HepG2 (cell line): Measurements from ENCODE around the gene ANKRD40CL. TPM values are rescaled to one million over a fixed set of nuclear protein-coding genes. Genes with fewer than 3 reads are reported as not detected.

Source experiments
- ARID2 ChIP-seq: sonication (generic); formaldehyde crosslinking; IDR thresholded peaks from 2 replicates; pipeline ENCODE4 v1.8.1; 2022; ENCODE audit warnings: mild to moderate bottlenecking, missing genetic modification reagents, borderline replicate concordance
- ARID4A ChIP-seq: sonication (generic); formaldehyde crosslinking; IDR thresholded peaks from 2 replicates; pipeline ENCODE4 v1.5.0; 2020; ENCODE audit warnings: mild to moderate bottlenecking, missing genetic modification reagents, borderline replicate concordance
- CREM ChIP-seq, 2 experiments: sonication (generic) in 1 of 2; formaldehyde crosslinking in 1 of 2; IDR thresholded peaks; 2 replicates each; pipeline versions ENCODE4 v1.4.0 to v1.6.1; 2016 to 2020; ENCODE audit warnings: antibody characterized with exemption in 1 of 2, mild to moderate bottlenecking in 1 of 2, missing genetic modification reagents in 1 of 2
- E2F1 ChIP-seq: sonication (generic); formaldehyde crosslinking; IDR thresholded peaks from 2 replicates; pipeline ENCODE4 v1.5.0; 2020; ENCODE audit warnings: missing genetic modification reagents
- FOXJ3 ChIP-seq: sonication (generic); formaldehyde crosslinking; IDR thresholded peaks from 2 replicates; pipeline ENCODE4 v1.4.0; 2020; ENCODE audit warnings: missing genetic modification reagents, mild to moderate bottlenecking, borderline replicate concordance
- ISX ChIP-seq: sonication (generic); formaldehyde crosslinking; conservative IDR thresholded peaks from 2 replicates; pipeline ENCODE4 v1.5.0; 2020; ENCODE audit warnings: missing genetic modification reagents
- MEIS2 ChIP-seq: sonication (generic); formaldehyde crosslinking; IDR thresholded peaks from 2 replicates; pipeline ENCODE4 v1.9.0; 2021; ENCODE audit warnings: mild to moderate bottlenecking, missing genetic modification reagents
- MLXIP ChIP-seq: sonication (generic); formaldehyde crosslinking; IDR thresholded peaks from 2 replicates; pipeline ENCODE4 v1.9.0; 2021; ENCODE audit warnings: missing genetic modification reagents, borderline replicate concordance
- NR2F6 ChIP-seq, 2 experiments: IDR thresholded peaks; 2 replicates each; pipeline ENCODE4 v1.6.1; 2016; ENCODE audit warnings: antibody characterized with exemption in 1 of 2, mild to moderate bottlenecking in 1 of 2
- ZFP36L2 ChIP-seq: sonication (generic); formaldehyde crosslinking; IDR thresholded peaks from 2 replicates; pipeline ENCODE4 v1.4.0; 2020; ENCODE audit warnings: missing genetic modification reagents
- ZFP37 ChIP-seq: sonication (generic); formaldehyde crosslinking; IDR thresholded peaks from 2 replicates; pipeline ENCODE4 v1.4.0; 2020; ENCODE audit warnings: missing genetic modification reagents, borderline replicate concordance
- ZMYM2 ChIP-seq: sonication (generic); formaldehyde crosslinking; IDR thresholded peaks from 2 replicates; pipeline ENCODE4 v1.8.0; 2022; ENCODE audit warnings: mild to moderate bottlenecking, missing genetic modification reagents
- ZNF841 ChIP-seq: sonication (generic); formaldehyde crosslinking; IDR thresholded peaks from 2 replicates; pipeline ENCODE4 v1.8.1; 2023; ENCODE audit warnings: missing genetic modification reagents, borderline replicate concordance
- polyA plus RNA-seq, 8 experiments: library from polyadenylated mRNA; depleted of rRNA in 3 of 8; stranded (reverse) in 7 of 8; unstranded in 1 of 8; fragments of >200 nt; fragmentation: Illumina TruSeq in 4 of 8; extraction: Trizol in 4 of 8; gene quantifications; 2 replicates each; pipeline versions ENCODE4 v1.2.1 to v1.2.3, GENCODE V29; 2011 to 2016; ENCODE audit warnings: low read depth in 4 of 8, missing spikeins in 1 of 8, mixed read lengths in 1 of 8; ENCODE audit not compliant: insufficient read depth in 1 of 8
- total RNA-seq, 5 experiments: library from RNA; depleted of rRNA; stranded (reverse); fragments of >200 nt; fragmentation: Illumina TruSeq; extraction: Trizol; gene quantifications; 2 replicates each; pipeline ENCODE4 v1.2.3, GENCODE V29; 2016; ENCODE audit warnings: low read depth in 1 of 5
- TF ChIP-seq, protein P1 (sequence below): sonication (generic); formaldehyde crosslinking; IDR thresholded peaks from 2 replicates; pipeline ENCODE4 v1.5.0; 2020; ENCODE audit warnings: missing genetic modification reagents
- TF ChIP-seq, protein P2 (sequence below): sonication (generic); formaldehyde crosslinking; IDR thresholded peaks from 2 replicates; pipeline ENCODE4 v1.4.0; 2020; ENCODE audit warnings: missing genetic modification reagents

ANKRD40CL gene
- total and polyA plus RNA-seq, 2 of the 13 experiments (the other 11 are each of a cell fraction or from before 2014, with no cell fraction given): 0.03 to 0.11 TPM

DNA sequence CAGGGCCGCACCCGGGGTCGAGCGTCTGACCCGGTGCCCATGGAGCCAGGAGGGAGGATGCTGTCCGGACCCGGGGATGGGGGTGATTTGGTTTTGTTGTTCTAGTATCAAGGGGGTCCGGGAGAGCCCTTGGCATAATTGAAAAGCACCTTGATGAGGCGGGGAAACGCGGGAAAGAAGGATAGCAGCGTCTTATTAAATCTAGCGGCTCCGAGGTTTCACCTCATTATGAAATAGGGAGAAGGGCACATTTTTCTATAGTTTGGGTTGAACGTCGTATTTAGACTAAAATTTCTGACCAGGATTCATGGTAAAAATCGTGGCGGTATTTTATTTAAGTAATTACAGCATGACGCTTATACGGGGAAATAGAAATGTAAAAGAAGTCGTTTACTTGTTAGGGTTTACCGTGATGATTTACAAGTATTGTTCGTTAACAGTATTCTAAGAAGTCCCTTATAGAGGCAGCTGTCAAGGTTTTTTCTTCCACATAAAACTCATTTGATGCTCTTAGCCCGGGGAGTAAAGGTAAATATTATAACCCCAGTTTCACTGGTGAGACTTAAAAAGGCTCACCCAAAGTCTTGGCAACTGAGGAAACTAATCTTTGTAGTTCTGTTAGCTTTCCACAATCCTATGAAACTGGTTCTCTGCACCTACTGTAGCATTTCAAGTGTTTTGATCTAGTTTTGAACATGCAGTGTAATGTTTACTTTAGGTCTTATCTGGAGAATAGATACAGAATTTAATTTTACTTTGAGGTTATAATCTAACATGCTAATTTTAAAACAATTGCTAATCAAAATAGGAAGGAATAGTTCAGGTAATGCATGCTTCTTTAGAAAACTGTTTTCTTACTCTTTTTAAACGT, 47.2 kb downstream of the ANKRD40CL start (continued):
- TF ChIP-seq, protein P1, sequence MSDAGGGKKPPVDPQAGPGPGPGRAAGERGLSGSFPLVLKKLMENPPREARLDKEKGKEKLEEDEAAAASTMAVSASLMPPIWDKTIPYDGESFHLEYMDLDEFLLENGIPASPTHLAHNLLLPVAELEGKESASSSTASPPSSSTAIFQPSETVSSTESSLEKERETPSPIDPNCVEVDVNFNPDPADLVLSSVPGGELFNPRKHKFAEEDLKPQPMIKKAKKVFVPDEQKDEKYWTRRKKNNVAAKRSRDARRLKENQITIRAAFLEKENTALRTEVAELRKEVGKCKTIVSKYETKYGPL (CRISPR knock-in tag): 0 out of 2 replicates have a peak, but pooled peaks have one; percentile 25
- 0 out of 2 replicates have a peak, but pooled peaks have one; percentile 7 for TF ChIP-seq MEIS2
- 0 out of 2 replicates have a peak, but pooled peaks have one; percentile 12 for TF ChIP-seq CREM (IDR thresholded peaks at IDR 0.05)
- no peak for TF ChIP-seq CREM (CRISPR knock-in tag; IDR thresholded peaks at IDR 0.05)
- 0 out of 2 replicates have a peak, but pooled peaks have one; percentile 24 for TF ChIP-seq ZFP37 (CRISPR knock-in tag)
- TF ChIP-seq E2F1 (CRISPR knock-in tag): 0 out of 2 replicates have a peak, but pooled peaks have one; percentile 24
- TF ChIP-seq NR2F6 (IDR thresholded peaks at IDR 0.05): no peak
- TF ChIP-seq NR2F6 (CRISPR knock-in tag; IDR thresholded peaks at IDR 0.05): no peak
- TF ChIP-seq MLXIP (CRISPR knock-in tag): 0 out of 2 replicates have a peak, but pooled peaks have one; percentile 67
- 0 out of 2 replicates have a peak, but pooled peaks have one; percentile 7 for TF ChIP-seq ARID2 (CRISPR knock-in tag)
- TF ChIP-seq FOXJ3: peak; percentile 67
- 0 out of 2 replicates have a peak, but pooled peaks have one; percentile 7 for TF ChIP-seq ZFP36L2 (CRISPR knock-in tag)
- 0 out of 2 replicates have a peak, but pooled peaks have one; percentile 12 for TF ChIP-seq ZNF841 (CRISPR knock-in tag)
- TF ChIP-seq ISX (CRISPR knock-in tag): 0 out of 2 replicates have a peak, but pooled peaks have one; percentile 31
- 0 out of 2 replicates have a peak, but pooled peaks have one; percentile 19 for TF ChIP-seq ZMYM2
- TF ChIP-seq, protein P2, sequence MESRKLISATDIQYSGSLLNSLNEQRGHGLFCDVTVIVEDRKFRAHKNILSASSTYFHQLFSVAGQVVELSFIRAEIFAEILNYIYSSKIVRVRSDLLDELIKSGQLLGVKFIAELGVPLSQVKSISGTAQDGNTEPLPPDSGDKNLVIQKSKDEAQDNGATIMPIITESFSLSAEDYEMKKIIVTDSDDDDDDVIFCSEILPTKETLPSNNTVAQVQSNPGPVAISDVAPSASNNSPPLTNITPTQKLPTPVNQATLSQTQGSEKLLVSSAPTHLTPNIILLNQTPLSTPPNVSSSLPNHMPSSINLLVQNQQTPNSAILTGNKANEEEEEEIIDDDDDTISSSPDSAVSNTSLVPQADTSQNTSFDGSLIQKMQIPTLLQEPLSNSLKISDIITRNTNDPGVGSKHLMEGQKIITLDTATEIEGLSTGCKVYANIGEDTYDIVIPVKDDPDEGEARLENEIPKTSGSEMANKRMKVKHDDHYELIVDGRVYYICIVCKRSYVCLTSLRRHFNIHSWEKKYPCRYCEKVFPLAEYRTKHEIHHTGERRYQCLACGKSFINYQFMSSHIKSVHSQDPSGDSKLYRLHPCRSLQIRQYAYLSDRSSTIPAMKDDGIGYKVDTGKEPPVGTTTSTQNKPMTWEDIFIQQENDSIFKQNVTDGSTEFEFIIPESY (CRISPR knock-in tag): no peak
- no peak for TF ChIP-seq ARID4A (CRISPR knock-in tag)
